Measurements from ENCODE around the gene FOCAD.

The FOCAD gene

DNA sequence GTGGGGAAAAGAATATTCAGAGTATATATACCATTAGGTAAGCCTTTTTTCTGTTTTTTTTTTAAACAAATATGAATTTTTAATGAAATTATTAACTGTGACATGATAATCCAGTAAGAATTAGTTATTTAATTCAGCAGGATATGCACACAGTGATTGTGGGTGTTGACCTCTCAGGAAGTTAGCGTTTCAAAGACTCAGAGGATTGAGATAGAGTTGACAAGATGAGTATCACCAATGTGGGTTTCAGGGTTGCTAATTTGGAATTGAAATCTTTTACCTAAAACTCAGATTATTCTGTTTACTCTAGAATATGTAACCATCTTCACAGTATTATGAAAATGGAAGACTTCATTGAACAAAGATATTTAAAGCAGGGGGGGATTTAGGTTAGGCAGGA lies 56.2 kb downstream of the FOCAD start:
- no peak for DNase-seq

DNA sequence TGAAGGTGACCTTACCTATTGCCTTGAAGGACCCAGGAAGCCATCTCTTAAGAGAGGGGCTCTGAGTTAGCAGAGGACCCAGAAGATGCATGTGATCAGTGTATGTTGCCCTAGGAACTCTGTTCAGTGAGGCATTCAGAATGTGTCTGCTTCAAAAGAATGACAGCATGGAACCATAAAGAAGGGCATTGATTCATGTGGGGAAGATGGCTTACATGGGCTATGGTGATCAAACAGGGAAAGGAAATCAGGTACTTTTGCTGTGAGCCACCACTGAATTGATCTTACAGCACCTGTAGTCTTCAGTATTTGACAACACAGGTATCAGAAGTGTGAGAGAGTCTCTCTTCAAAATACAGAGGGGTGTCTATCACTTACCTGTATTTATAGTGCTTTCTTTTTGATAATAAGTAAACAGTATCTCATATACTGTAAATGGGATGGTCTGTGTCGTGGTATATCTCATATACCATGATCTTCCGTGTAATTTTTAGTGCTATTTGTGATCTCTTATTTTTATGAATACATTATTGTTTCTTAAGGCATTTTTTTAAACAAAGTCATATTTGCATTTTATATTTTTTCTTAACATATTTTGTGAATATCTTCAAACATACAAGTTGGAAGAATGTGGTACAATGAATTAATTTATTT lies 57.0 kb downstream of the FOCAD start:
- no peak for DNase-seq

DNA sequence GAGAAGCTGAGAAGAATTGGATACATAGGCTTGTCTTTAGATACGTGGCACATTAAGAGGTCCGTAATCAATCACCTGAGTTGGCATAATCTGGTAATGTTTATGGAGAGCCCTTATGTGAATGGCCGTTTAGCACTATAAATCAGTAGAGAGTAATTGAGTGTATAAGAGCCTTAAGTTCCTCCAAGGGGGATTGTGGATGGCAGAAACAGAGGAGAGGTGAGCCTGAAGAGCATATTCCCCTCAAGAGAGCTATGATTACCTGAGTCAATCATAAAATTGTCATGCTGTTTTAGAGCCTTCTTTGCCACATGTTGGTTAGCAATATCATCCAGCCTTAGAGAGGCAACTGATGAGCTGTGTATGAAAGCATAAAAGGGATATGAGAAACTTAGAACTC lies 58.8 kb downstream of the FOCAD start:
- no peak for DNase-seq

DNA sequence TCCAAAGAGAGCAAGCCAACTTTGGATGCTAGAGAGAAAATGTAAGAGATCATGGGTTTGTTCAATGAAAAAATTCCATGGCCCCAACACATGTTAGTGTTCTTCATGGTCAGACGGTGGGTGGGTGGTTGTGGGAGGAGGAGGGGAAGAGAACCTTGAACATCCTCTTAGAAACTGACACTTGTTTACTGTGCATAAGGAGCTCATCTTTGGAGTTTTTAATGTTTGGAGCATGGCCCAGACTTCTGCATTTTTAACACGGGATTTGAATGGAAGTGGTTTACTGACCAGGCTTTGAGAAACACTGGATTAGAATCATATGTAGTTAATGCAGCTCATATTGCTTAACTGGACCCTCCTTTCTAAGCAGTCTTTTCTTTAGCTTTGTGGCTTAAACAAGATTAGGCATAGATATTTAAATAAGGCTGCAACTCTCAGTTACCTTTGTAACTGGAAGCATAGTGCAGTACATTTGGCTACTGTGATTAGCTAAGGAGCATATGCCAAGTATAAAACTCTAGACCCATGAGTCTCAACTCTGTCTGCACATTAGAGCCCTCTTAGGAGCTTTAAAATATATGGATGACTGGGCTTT lies 60.1 kb downstream of the FOCAD start:
- no peak for DNase-seq

- DNase-seq = no peak
Measured at GRCh38 chr9:20746967-20747366, 62.9 kb downstream of the FOCAD start.

DNA sequence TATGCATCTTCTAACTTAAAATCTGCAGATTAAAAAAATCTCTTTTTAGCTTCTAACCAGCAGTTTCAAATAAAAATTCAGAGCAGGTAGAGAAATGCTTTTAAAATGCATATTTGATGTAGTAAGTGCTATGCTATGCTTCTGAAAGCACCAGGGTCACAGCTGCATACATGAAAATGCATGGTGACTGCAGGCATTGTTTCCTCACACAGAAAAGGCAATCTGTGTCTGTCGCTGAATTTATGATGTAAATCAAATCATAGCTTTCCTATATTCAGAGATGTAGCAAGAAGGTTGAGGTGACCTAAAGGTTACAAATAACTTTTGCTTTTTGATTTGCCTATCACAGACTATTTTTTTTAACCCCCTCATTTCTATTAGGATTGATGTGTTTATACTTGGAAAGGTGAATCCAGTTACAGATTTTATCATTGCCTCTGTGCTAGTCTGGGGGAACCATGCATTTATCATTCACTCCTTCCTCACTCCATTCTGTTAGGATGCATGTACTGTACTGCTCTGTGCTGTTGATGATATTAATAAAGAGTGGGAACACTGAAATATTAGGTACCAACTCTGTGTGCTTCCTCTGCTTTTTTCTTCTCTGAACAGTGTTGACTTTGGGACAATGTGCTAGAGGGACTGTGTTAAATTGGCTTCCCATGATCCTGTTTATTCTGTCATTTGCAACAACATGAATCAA lies 65.6 kb downstream of the FOCAD start:
- peak; percentile 66 for DNase-seq

DNA sequence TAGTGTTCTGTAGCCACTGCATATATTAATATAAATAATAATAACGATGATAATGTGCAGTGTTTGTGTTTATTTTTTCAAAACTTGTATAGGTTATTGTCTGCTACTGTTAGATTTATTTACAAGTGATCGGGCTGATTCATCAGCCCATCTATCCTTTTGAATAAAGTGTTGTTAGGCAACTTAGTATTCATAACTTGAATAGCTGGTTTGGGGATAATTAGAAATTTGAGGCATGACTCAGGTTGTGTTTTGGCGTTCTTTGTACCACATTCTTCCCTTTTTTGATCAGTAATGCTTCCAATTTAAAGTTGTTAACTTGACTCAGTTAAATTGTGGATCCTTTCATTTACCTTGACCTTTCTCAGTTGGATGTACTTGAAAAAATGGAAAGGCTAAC lies 69.7 kb downstream of the FOCAD start:
- DNase-seq = no peak

DNA sequence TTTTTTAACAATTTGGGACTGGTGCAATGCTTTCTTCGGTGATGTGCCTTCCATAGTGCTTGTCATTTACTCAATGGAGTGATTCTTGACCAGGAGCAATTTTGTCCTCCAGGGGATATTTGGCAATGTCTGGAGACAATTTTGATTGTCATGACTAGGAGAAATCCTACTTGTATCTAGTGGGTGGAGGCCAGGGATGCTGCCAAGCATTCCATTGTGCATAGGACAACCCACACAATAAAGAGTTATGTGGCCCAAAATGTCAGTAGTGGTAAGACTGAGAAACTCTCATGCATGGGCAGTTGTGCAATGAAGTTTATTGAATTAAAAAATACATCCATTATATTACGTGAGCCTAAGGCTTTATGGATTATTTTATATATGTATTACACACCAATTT lies 70.5 kb downstream of the FOCAD start:
- DNase-seq = no peak

DNA sequence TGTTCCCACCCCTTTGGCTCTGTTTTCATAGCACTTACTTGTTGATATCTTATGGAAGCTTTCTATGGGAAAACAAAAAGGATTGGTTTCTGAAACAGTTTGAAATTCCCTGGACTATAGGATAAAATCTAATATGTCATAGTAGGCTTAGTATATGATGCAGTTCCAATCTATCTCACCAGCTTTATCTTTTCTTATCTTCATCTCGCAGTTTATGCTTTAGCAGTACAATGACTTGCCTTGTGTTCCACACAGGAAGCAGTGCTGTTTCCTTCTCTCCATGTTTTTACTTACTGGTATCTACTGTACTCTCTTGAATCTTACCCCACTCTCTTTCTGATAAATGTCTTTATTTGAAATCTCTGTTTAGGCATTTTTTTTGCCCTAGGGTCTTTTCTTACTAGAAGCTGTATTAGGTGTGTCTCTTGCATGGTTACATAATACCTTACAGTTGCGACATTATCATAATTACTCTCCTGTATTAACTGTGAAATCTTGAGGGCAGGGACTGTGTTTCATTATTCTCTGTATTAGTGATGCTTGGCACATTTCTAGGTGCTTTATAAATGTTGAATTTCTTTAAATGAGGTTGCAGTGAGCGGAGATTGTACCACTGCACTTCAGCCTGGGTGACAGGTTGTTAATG lies 76.3 kb downstream of the FOCAD start:
- DNase-seq = no peak

DNA sequence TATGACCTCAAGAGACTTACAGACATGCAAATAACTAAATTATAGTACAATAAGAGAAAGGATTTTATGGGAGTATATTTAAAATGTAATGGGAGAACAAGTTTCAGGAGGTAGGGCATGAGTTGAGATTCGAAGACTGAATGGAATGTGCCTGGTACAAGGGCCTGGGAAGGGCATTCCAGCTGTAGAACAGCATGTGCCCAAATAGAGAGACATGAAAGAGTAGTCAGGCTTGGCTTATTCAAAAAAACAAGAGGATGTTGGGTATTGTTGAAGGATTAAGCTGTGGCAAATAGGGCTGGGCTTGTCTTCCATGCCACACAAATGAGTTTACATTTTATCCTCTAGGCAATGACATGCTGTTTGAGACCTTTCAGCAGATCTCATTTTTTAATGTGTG lies 86.9 kb downstream of the FOCAD start:
- no peak for DNase-seq

GRCh38 chr9:20771729-20772128 lies 87.7 kb downstream of the FOCAD start:
- no peak for DNase-seq

- DNase-seq = no peak
Measured at GRCh38 chr9:20775683-20776082, 91.6 kb downstream of the FOCAD start.

- DNase-seq = no peak
Measured at GRCh38 chr9:20781092-20781491, 97.0 kb downstream of the FOCAD start.

- DNase-seq = no peak
Measured at GRCh38 chr9:20782289-20782688, 98.2 kb downstream of the FOCAD start.

DNA sequence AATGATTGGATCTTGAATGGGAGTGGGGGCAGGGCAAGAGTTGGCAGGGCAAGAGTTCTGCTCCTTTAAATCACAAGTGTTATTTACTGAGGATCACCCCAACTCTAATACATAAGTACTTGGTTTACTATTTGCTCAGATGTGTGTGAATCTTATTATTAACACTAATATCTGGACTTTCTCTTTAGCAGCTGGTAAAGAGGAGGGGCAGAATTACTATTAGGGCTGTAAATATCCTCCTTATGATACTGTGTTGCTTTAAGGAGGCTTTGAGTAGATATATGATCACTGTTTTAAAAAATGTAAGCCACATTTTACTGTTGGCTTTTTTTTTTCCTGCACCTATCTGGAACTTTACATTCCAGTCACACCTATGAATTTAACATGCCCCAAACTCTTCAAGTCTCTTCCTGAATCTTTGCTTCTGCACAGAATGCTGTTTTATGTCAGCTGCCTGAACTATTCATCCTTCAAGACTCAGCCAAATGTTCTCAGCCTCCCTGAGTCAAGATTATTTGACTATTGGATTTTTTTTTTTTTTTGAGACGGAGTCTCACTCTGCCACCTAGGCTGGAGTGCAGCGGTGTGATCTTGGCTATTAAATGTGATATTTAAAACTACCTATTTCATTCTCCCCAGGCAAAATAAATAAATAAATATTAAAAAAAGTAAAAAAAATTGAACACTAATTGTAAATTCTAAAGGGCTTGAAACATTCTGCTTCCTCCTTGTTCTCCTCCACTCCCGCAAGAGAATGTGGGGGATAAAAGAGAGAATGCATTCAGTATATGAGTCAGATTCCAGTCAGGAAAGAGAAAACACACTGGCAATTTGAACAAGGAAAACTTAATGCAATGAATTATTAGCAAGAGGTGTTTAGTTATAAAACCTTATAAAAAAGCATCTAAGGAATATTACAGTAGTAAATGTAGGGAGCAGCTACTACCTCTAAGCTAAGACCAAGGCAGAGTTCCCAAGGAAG lies 99.3 kb downstream of the FOCAD start:
- no peak for DNase-seq

- DNase-seq = no peak
Measured at GRCh38 chr9:20784196-20784595, 100.1 kb downstream of the FOCAD start.

DNA sequence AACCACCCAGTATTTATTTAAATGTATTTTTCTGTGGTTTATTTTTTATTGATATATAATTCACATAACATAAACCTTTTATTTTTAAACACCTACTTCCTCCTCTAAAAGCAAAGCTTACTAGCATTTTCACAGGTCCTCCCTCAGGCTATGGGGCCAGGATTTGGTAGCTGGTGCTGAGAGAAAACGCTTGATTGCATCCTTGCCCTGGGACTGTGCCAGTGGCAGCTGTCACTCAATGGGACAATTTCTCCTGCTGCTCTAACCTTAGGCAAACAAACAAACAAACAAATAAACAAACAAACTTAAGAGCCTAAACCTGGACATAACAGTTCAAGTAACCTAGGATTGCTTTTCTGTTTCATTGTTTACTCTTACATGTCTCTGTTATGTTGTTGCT lies 102.7 kb downstream of the FOCAD start:
- no peak for DNase-seq

DNA sequence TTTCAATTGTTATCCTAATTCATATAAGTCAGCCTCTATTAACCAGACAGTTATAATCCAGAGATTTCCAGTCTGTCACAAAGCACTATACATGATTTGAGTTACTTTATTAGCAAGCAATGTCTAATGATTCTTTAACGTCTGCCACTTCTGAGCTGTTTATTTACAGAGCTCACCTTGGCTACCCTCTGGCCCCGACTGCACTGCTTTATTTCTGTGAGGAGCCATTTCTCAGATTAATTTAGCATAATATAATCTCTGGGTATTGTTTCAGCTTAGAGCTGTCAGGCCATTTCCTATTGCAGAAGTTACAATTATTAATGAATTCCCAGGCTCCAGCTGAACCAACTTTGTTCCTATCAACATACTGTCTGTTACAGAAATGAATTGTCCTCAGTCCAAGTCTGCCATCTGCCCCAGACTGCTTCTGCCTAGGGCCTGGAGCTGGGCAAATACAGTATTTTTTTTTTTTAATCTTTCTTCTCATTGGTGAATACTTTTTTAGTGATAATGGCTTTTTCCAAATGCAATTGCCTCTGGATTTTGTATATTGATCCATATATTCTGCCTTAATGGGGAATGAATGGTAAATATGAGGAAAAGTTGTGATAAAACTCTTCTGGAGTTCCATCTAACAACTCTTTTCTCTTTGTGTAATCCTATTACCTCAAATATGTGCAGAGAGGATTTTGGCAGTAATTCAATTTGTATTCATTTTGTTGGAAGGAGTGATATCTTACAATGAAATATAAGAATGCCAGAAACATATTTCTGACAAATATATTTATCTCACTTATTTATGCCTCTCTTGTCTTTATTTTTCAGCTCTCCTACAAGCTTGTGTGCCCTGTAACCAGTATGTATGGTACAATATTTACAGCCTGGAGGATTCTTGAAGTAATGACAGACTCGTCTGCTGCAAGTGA lies 104.7 kb downstream of the FOCAD start:
- DNase-seq = no peak

DNA sequence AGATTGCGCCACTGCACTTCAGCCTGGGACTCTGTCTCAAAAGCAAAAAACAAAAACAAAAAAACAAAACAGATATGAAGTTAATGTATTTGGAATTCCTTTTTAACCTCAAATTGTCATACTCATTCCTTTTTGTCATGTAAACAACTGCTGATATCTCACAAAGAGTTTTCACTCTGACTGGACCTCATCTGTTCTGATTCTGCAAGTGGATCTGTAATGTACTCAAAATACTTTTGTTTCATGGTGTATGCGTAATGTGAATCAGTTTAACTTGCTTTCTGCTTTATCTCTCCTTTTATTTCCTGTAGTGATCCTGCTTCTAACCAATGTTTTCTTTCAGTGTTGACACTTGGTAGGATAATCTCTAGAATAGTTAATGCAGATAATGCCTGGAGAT lies 106.7 kb downstream of the FOCAD start:
- DNase-seq = no peak

DNA sequence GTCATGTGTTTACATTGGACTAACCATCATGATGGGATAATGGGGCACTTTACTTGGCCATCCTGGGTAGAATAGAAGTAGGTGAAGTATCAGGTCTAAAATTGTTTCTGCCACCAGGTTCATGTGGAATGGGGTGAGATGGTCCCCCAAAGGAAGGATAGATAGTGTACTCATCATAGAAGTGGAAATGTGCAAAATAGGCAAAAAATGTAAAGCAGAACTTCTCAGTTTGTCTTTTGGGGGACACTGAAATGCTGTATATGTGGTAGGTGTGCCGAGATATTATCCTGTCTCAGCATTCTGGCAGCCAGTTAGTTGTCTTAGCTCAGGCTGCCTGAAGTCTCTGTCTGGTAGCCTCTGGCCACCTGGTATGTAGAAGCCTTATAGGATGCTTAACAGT lies 107.6 kb downstream of the FOCAD start:
- DNase-seq = no peak

DNA sequence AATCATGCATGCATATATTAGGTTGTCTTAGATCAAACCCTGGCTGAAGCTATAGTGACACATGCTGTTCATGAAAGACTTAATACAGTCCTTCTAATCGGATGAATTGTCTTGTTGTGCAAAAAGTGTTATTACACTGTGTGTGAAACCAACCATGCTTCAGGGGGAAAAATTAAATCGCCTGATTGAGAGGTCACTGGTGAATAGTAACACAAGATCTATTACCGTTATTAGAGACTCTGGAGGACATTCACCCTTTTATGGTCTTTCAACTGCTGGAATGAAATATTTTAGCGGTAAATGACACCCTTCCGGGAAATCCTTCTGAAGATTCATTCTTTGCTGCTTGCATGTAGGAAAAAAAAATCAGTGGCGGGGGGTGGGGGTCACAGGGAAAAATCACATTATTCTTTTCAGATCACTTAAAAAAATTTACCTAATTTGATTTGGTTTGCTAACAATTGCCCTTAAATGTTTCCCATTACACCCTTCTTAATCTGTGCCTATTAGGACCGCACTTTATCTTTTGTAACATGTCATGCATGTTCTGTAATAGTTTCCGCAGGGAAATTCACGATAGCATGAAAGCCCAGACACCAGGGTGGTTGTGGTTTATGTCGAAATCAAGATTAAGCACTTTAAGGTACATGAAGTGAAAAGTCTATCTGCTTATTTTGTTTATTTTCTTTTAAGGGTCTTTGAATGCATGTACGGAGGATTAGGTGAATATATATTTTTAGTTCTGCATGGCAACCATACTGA lies 120.6 kb downstream of the FOCAD start:
- DNase-seq = no peak
